Urinary bladder (tissue), 4 donors: Measurements from ENCODE around the gene YWHAH. TPM values are rescaled to one million over a fixed set of nuclear protein-coding genes. Genes with fewer than 3 reads are reported as not detected.

Experiments used
- DNase-seq: peaks from one replicate; pipeline ENCODE4 v3.0.0-alpha.2; 2015; ENCODE audit errors: extremely low spot score
- H3K27ac ChIP-seq: one replicate; pipeline ENCODE4 v1.5.1; 2013; ENCODE audit warnings: low read depth, mild to moderate bottlenecking, moderate library complexity
- H3K36me3 ChIP-seq: one replicate; pipeline ENCODE4 v1.6.1; 2013; ENCODE audit warnings: mild to moderate bottlenecking, moderate library complexity; ENCODE audit not compliant: insufficient read depth
- H3K4me1 ChIP-seq: one replicate; pipeline ENCODE4 v1.6.1; 2013; ENCODE audit warnings: mild to moderate bottlenecking, moderate library complexity; ENCODE audit not compliant: insufficient read depth
- H3K4me3 ChIP-seq: one replicate; pipeline ENCODE4 v1.5.1; 2013; ENCODE audit warnings: low read depth, low read length
- WGBS: extraction: QIAGEN DNeasy Blood & Tissue Kit; methylation state at CpG from one replicate; pipeline ENCODE4 v1.1.7; 2013; 5-methylcytosine and 5-hydroxymethylcytosine counted together
- polyA plus RNA-seq: library from polyadenylated mRNA; stranded (reverse); fragments of 200-250 nt; gene quantifications from one replicate; pipeline ENCODE4 v1.2.3, GENCODE V29; 2013
- total RNA-seq: library from RNA; depleted of rRNA; stranded (reverse); fragments of >200 nt; gene quantifications from one replicate; pipeline ENCODE4 v1.2.3, GENCODE V29; 2014
- donor health status: healthy with polysubstance abuse.
- donor health status: healthy.

The YWHAH gene
- total and polyA plus RNA-seq, 2 donors = 66.2 to 119 TPM

- peak; percentile 50 for DNase-seq
Observed at GRCh38 chr22:31929167-31929930, 15.0 kb upstream of the YWHAH start.

GRCh38 chr22:31932863-31933262 is 11.5 kb upstream of the YWHAH start:
- 69% methylated on average over 5 of the region's 5 CpGs for WGBS
- no peak overlapping the region for H3K27ac ChIP-seq
- H3K36me3 ChIP-seq = no peaks in the 10 kb centered on the region
- no peak overlapping the region for H3K4me3 ChIP-seq
- no peak for DNase-seq
- H3K4me1 ChIP-seq = no peaks in the 10 kb centered on the region

More at GRCh38 chr22:31929167-31929930, 15.0 kb upstream of the YWHAH start:
- H3K4me1 ChIP-seq = no peaks in the 10 kb centered on the region
- WGBS = 54% methylated on average over 8 of the region's 8 CpGs
- H3K36me3 ChIP-seq = no peaks in the 10 kb centered on the region
- H3K27ac ChIP-seq = no peak overlapping the region
- no peak overlapping the region for H3K4me3 ChIP-seq

GRCh38 chr22:31933406-31933805 is 10.9 kb upstream of the YWHAH start:
- no peaks in the 10 kb centered on the region for H3K36me3 ChIP-seq
- 95% methylated on average over 6 of the region's 6 CpGs for WGBS
- no peak overlapping the region for H3K4me3 ChIP-seq
- H3K4me1 ChIP-seq = no peaks in the 10 kb centered on the region
- no peak for DNase-seq
- no peak overlapping the region for H3K27ac ChIP-seq

- Histone ChIP-seq H3K36me3 (no peaks in the 10 kb centered on the region), H3K27ac (no peak overlapping the region), H3K4me1 (no peaks in the 10 kb centered on the region), H3K4me3 (no peak overlapping the region)
- WGBS = 87% methylated on average over 17 of the region's 17 CpGs
- DNase-seq = no peak
Observed at GRCh38 chr22:31933816-31934482, 10.4 kb upstream of the YWHAH start.

- no peak for DNase-seq
- no peak overlapping the region for H3K4me3 ChIP-seq
- H3K36me3 ChIP-seq = no peaks in the 10 kb centered on the region
- H3K27ac ChIP-seq = no peak overlapping the region
- no peaks in the 10 kb centered on the region for H3K4me1 ChIP-seq
- 82% methylated on average over 4 of the region's 4 CpGs for WGBS
Observed at GRCh38 chr22:31935961-31936635, 8.2 kb upstream of the YWHAH start.

- no peak for DNase-seq
Observed at GRCh38 chr22:31937341-31937740, 7.0 kb upstream of the YWHAH start.

GRCh38 chr22:31938296-31938695 is 6.0 kb upstream of the YWHAH start:
- 76% methylated on average over 8 of the region's 8 CpGs for WGBS
- Histone ChIP-seq H3K4me3 (no peak overlapping the region), H3K36me3 (no peaks in the 10 kb centered on the region), H3K27ac (no peak overlapping the region), H3K4me1 (no peaks in the 10 kb centered on the region)
- DNase-seq = no peak

More at GRCh38 chr22:31937341-31937740, 7.0 kb upstream of the YWHAH start:
- no peaks in the 10 kb centered on the region for H3K4me1 ChIP-seq
- H3K4me3 ChIP-seq = no peak overlapping the region
- H3K36me3 ChIP-seq = no peaks in the 10 kb centered on the region
- WGBS = 81% methylated on average over 3 of the region's 3 CpGs
- H3K27ac ChIP-seq = no peak overlapping the region

GRCh38 chr22:31940506-31940905 is 3.8 kb upstream of the YWHAH start:
- no peak overlapping the region for H3K27ac ChIP-seq
- no peak for DNase-seq
- H3K36me3 ChIP-seq = no peaks in the 10 kb centered on the region
- WGBS = 85% methylated on average over 9 of the region's 9 CpGs
- H3K4me1 ChIP-seq = no peaks in the 10 kb centered on the region
- no peak overlapping the region for H3K4me3 ChIP-seq

GRCh38 chr22:31942091-31942490 is 2.2 kb upstream of the YWHAH start:
- Histone ChIP-seq H3K27ac (no peak overlapping the region), H3K4me1 (no peaks in the 10 kb centered on the region), H3K4me3 (no peak overlapping the region), H3K36me3 (no peaks in the 10 kb centered on the region)
- no peak for DNase-seq
- 94% methylated on average over 5 of the region's 5 CpGs for WGBS

- no peak for DNase-seq
- WGBS = 44% methylated on average over 15 of the region's 15 CpGs
- Histone ChIP-seq H3K27ac (peak overlapping the region; percentile 89), H3K4me3 (peak overlapping the region; percentile 89), H3K36me3 (no peaks in the 10 kb centered on the region), H3K4me1 (no peaks in the 10 kb centered on the region)
Observed at GRCh38 chr22:31943206-31943977, 943 bp upstream of the YWHAH start.

- DNase-seq = no peak
- peak overlapping the region; percentile 93 for H3K27ac ChIP-seq
- no peaks in the 10 kb centered on the region for H3K36me3 ChIP-seq
- no peaks in the 10 kb centered on the region for H3K4me1 ChIP-seq
- peak overlapping the region; percentile 89 for H3K4me3 ChIP-seq
- WGBS = under 1% methylated on average over 76 of the region's 76 CpGs
Observed at GRCh38 chr22:31944700-31945442, 536 bp downstream of the YWHAH start.

- no peaks in the 10 kb centered on the region for H3K4me1 ChIP-seq
- DNase-seq = no peak
- WGBS = 4% methylated on average over 15 of the region's 15 CpGs
- H3K4me3 ChIP-seq = peak overlapping the region; percentile 89
- no peak overlapping the region for H3K27ac ChIP-seq
- H3K36me3 ChIP-seq = no peaks in the 10 kb centered on the region
Observed at GRCh38 chr22:31945443-31945855, 1.1 kb downstream of the YWHAH start.
